Gastrocnemius medialis (tissue), 4 donors: Measurements from ENCODE around the gene PANK3. TPM values are rescaled to one million over a fixed set of nuclear protein-coding genes. Genes with fewer than 3 reads are reported as not detected.
"Not testable (repeated sequence)": the region's sequence is repeated elsewhere in the genome, so short reads cannot be mapped to it uniquely, and the experiment has no call there.

Experiments
- ATAC-seq, 2 donors: fragments of 150-250 bp; one replicate each; pipeline ENCODE4 v1.9.1; 2016
- DNase-seq, 2 donors: peaks; one replicate each; pipeline ENCODE4 v3.0.0-alpha.2; 2019
- H3K27ac ChIP-seq, 4 donors: fragments of 200-600 bp; sonication (generic); 1 replicate in 1 of 4; 2 replicates in 3 of 4; pipeline ENCODE4 v1.5.1; 2016 to 2018; ENCODE audit warnings: mild to moderate bottlenecking in 2 of 4, moderate library complexity in 1 of 4
- H3K27me3 ChIP-seq, 3 donors: fragments of 200-600 bp; sonication (generic) in 2 of 3; 1 replicate in 1 of 3; 2 replicates in 2 of 3; pipeline versions ENCODE4 v1.5.1 to v1.6.0; 2016 to 2019; ENCODE audit warnings: mild to moderate bottlenecking in 1 of 3, moderate library complexity in 1 of 3
- H3K36me3 ChIP-seq, 2 donors: fragments of 200-600 bp; sonication (generic) in 1 of 2; one replicate each; pipeline ENCODE4 v1.5.1; 2017 to 2018
- H3K4me1 ChIP-seq, 2 donors: fragments of 200-600 bp; sonication (generic) in 1 of 2; one replicate each; pipeline ENCODE4 v1.5.1; 2016 to 2017; ENCODE audit warnings: mild to moderate bottlenecking in 2 of 2
- H3K4me3 ChIP-seq, 4 donors: fragments of 200-600 bp; sonication (generic) in 3 of 4; 1 replicate in 1 of 4; 2 replicates in 3 of 4; pipeline ENCODE4 v1.5.1; 2016 to 2019; ENCODE audit warnings: mild to moderate bottlenecking in 2 of 4
- H3K9me3 ChIP-seq, 3 donors: fragments of 200-600 bp; sonication (generic) in 2 of 3; 1 replicate in 1 of 3; 2 replicates in 2 of 3; pipeline ENCODE4 v1.5.1; 2016 to 2019
- CTCF ChIP-seq, 5 experiments: fragments of 450-650 bp in 3 of 5; fragments of 200-600 bp in 2 of 5; sonication (generic) in 2 of 5; IDR thresholded peaks in 4 of 5; conservative IDR thresholded peaks in 1 of 5; 1 replicate in 4 of 5; 2 replicates in 1 of 5; pipeline ENCODE4 v1.5.1; 2016 to 2019; ENCODE audit warnings: antibody characterized with exemption in 5 of 5, mild to moderate bottlenecking in 3 of 5, moderate library complexity in 3 of 5
- POLR2A ChIP-seq, 2 donors: fragments of 450-650 bp; IDR thresholded peaks; one replicate each; pipeline ENCODE4 v1.6.1; 2017; ENCODE audit warnings: antibody characterized with exemption in 2 of 2, mild to moderate bottlenecking in 2 of 2, moderate library complexity in 2 of 2
- in situ Hi-C, 4 donors: fragments of 200-750 bp; cut with MboI; loops; one replicate each; pipeline versions ENCODE4 v1.15.0 to v1.8.0; 2017; ENCODE audit warnings: low sequenced_read_pairs in 4 of 4
- intact Hi-C: fragments of 100-400 bp; cut with DNase I; formaldehyde crosslinking; loops from one replicate; pipeline ENCODE4 v1.15.1; 2023; ENCODE audit warnings: low total_unique reads
- total RNA-seq, 4 donors: library from RNA; depleted of rRNA; stranded (reverse); fragments of >200 nt; gene quantifications; one replicate each; pipeline versions ENCODE4 v1.1.0 to v1.2.3, GENCODE V29; 2016

Gene PANK3
- total RNA-seq, 4 donors from 2014 or later = 14.5 to 23.5 (median 16.1) TPM

DNA sequence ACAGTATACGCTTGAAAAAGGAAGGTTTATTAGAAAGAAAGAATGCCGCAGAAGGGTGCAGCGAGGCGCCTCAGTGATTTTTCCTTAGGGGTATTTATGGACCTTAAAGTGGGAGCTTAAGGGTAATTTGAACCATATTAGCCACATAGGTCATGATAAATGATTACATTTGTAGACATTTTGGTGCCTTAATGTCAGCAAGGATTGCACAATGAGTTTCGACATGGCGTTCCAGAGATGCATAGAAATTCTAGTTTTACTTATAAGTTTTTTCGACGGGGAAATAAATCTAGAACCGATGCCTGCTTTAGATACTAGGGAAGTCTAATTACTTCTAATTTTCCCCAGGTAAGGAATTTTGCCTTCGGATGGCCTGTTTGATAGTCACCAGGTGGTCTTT lies 20.7 kb upstream of the PANK3 start:
- H3K27ac ChIP-seq = no peak overlapping the region
- H3K27me3 ChIP-seq = no peaks in the 10 kb centered on the region
- DNase-seq (no peak), ATAC-seq (no peak)
- in situ Hi-C loops (no loop called here), intact Hi-C loops (no loop called here)
- H3K36me3 ChIP-seq = no peaks in the 10 kb centered on the region
- TF ChIP-seq CTCF (IDR thresholded peaks at IDR 0.05 in 4 of 5, conservative IDR thresholded peaks at IDR 0.05 in 1 of 5) (no peak), POLR2A (IDR thresholded peaks at IDR 0.05) (no peak)
- H3K9me3 ChIP-seq = no peaks in the 10 kb centered on the region
- no peaks in the 10 kb centered on the region for H3K4me1 ChIP-seq
- no peak overlapping the region for H3K4me3 ChIP-seq

- Histone ChIP-seq H3K36me3 (no peaks in the 10 kb centered on the region), H3K27me3 (no peaks in the 10 kb centered on the region), H3K4me3 (no peak overlapping the region), H3K9me3 (no peaks in the 10 kb centered on the region), H3K27ac (no peak overlapping the region), H3K4me1 (no peaks in the 10 kb centered on the region)
- intact Hi-C loops (no loop called here), in situ Hi-C loops (no loop called here)
- ATAC-seq (no peak), DNase-seq (no peak)
- TF ChIP-seq POLR2A (IDR thresholded peaks at IDR 0.05) = no peak
- TF ChIP-seq CTCF (IDR thresholded peaks at IDR 0.05 in 4 of 5, conservative IDR thresholded peaks at IDR 0.05 in 1 of 5) = no peak
Measured at GRCh38 chr5:168598639-168599038, 19.5 kb upstream of the PANK3 start.

DNA sequence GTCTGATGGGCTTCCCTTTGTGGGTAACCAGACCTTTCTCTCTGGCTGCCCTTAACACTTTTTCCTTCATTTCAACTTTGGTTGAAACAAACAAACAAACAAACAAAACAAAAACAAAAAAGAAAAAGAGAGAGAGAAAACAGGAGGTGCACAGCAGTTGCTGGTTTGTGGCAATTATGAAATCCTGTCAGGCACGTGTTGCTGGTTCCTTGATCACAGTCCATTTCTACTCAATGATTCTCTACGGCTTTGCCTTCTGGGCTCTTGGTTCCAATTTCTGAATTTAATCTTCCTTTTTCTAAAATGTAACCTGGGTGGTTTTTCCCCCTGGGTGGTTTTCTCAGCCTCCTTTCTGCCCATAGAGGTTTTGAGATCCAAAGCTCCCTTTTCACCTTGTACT lies 17.8 kb upstream of the PANK3 start:
- no peak for DNase-seq
- no peak for TF ChIP-seq POLR2A (IDR thresholded peaks at IDR 0.05)
- no peak for TF ChIP-seq CTCF (IDR thresholded peaks at IDR 0.05 in 4 of 5, conservative IDR thresholded peaks at IDR 0.05 in 1 of 5)
- no peak overlapping the region for H3K4me3 ChIP-seq

GRCh38 chr5:168596122-168596521 lies 17.0 kb upstream of the PANK3 start:
- H3K36me3 ChIP-seq, in situ Hi-C loops, DNase-seq, ATAC-seq, H3K4me3 ChIP-seq, H3K27me3 ChIP-seq, H3K27ac ChIP-seq, H3K4me1 ChIP-seq, intact Hi-C loops, H3K9me3 ChIP-seq: not testable (repeated sequence)

More for the DNA sequence above, 17.8 kb upstream of the PANK3 start:
- intact Hi-C loops = no loop called here
- Histone ChIP-seq H3K36me3 (no peaks in the 10 kb centered on the region), H3K27ac (no peak overlapping the region), H3K4me1 (no peaks in the 10 kb centered on the region), H3K9me3 (no peaks in the 10 kb centered on the region), H3K27me3 (no peaks in the 10 kb centered on the region)
- in situ Hi-C loops = no loop called here
- ATAC-seq = no peak

GRCh38 chr5:168592014-168592368 lies 12.8 kb upstream of the PANK3 start:
- no peaks in the 10 kb centered on the region for H3K4me1 ChIP-seq
- intact Hi-C loops = no loop called here

More at GRCh38 chr5:168592014-168592368, 12.8 kb upstream of the PANK3 start:
- H3K36me3 ChIP-seq = no peaks in the 10 kb centered on the region
- TF ChIP-seq POLR2A (IDR thresholded peaks at IDR 0.05) (no peak), CTCF (IDR thresholded peaks at IDR 0.05 in 4 of 5, conservative IDR thresholded peaks at IDR 0.05 in 1 of 5) (no peak)
- no peak overlapping the region for H3K4me3 ChIP-seq
- DNase-seq (no peak), ATAC-seq (no peak)
- in situ Hi-C loops = no loop called here
- no peaks in the 10 kb centered on the region for H3K9me3 ChIP-seq
- H3K27ac ChIP-seq = no peak overlapping the region
- H3K27me3 ChIP-seq = peaks cover 0 to 6% (median 0%) of the 10 kb centered on the region in 3 donors
